K562 (cell line): Measurements from ENCODE around the gene DBP. TPM values are rescaled to one million over a fixed set of nuclear protein-coding genes. Genes with fewer than 3 reads are reported as not detected.
A peak's percentile ranks its signal among the peaks of the same experiment; 100 is the strongest.

Source experiments
- CCNT2 ChIP-seq: IDR thresholded peaks from 2 replicates; pipeline ENCODE4 v1.6.1; 2011; ENCODE audit warnings: borderline replicate concordance, low read depth, mild to moderate bottlenecking, moderate library complexity, mixed read lengths, low read length; ENCODE audit not compliant: insufficient read length; ENCODE audit errors: extremely low read depth
- FOXK1 ChIP-seq: sonication (generic); formaldehyde crosslinking; IDR thresholded peaks from 2 replicates; pipeline ENCODE4 v1.8.0; 2022; ENCODE audit warnings: missing genetic modification reagents, mild to moderate bottlenecking, borderline replicate concordance
- GABPA ChIP-seq: fragments of 200-800 bp; sonication (Bioruptor generic); conservative IDR thresholded peaks from 2 replicates; pipeline ENCODE4 v1.6.1; 2016; ENCODE audit warnings: low read depth, missing genetic modification characterization, missing compliant biosample characterization
- GATAD2A ChIP-seq: fragments of 450-650 bp; IDR thresholded peaks from 2 replicates; pipeline ENCODE4 v1.6.1; 2017
- LCOR ChIP-seq: sonication (generic); formaldehyde crosslinking; IDR thresholded peaks from 2 replicates; pipeline ENCODE4 v1.8.0; 2022; ENCODE audit warnings: mild to moderate bottlenecking, missing genetic modification reagents
- MEF2D ChIP-seq: conservative IDR thresholded peaks from 2 replicates; pipeline ENCODE4 v1.6.1; 2016; ENCODE audit warnings: low read depth, missing genetic modification characterization, missing compliant biosample characterization
- MYC ChIP-seq, 2 experiments: fragments of 250-450 bp in 1 of 2; sonication (Bioruptor Pico) in 1 of 2; IDR thresholded peaks; 2 replicates each; pipeline versions ENCODE4 v1.5.1 to v1.6.1; 2012 to 2021; ENCODE audit warnings: low read depth in 2 of 2, borderline replicate concordance in 1 of 2, improper control_type of control experiment in 1 of 2, low read length in 1 of 2, mild to moderate bottlenecking in 1 of 2, moderate library complexity in 1 of 2
- NFIC ChIP-seq: fragments of 450-650 bp; IDR thresholded peaks from 2 replicates; pipeline ENCODE4 v1.6.1; 2017; ENCODE audit warnings: mild to moderate bottlenecking, inconsistent platforms
- PKNOX1 ChIP-seq: fragments of 450-650 bp; IDR thresholded peaks from 2 replicates; pipeline ENCODE4 v1.6.1; 2016
- RBM39 ChIP-seq: fragments of 200-400 bp; formaldehyde crosslinking; optimal IDR thresholded peaks from 2 replicates; pipeline ENCODE3; 2018; ENCODE audit warnings: low read depth, low read length
- SETDB1 ChIP-seq: IDR thresholded peaks from one replicate; pipeline ENCODE4 v1.6.1; 2012; ENCODE audit warnings: low read length, control low read depth, inconsistent platforms
- STAG1 ChIP-seq: sonication (generic); formaldehyde crosslinking; IDR thresholded peaks from 2 replicates; pipeline ENCODE4 v1.5.0; 2020; ENCODE audit warnings: missing genetic modification reagents, borderline replicate concordance
- ZKSCAN8 ChIP-seq: fragments of 200-800 bp; sonication (Bioruptor generic); IDR thresholded peaks from 2 replicates; pipeline ENCODE4 v1.6.1; 2016; ENCODE audit warnings: missing genetic modification characterization, missing compliant biosample characterization
- ZNF318 ChIP-seq, 2 experiments: fragments of 450-650 bp; IDR thresholded peaks; 2 replicates each; pipeline ENCODE4 v1.6.1; 2016; ENCODE audit warnings: mild to moderate bottlenecking in 2 of 2, borderline replicate concordance in 1 of 2, low read depth in 1 of 2, moderate library complexity in 1 of 2
- polyA plus RNA-seq, 8 experiments: library from polyadenylated mRNA; depleted of rRNA in 4 of 8; stranded (reverse) in 5 of 8; unstranded in 3 of 8; fragments of >200 nt; fragmentation: Nextera tagmentation in 2 of 8; fragmentation: Illumina TruSeq in 1 of 8; extraction: Ambion mirVana in 2 of 8; extraction: Trizol in 1 of 8; gene quantifications; 2 replicates each; pipeline versions ENCODE4 v1.2.1 to v1.2.3, GENCODE V29; 2011 to 2014; ENCODE audit warnings: inconsistent platforms in 1 of 8, missing spikeins in 1 of 8
- total RNA-seq, 7 experiments: library from RNA; depleted of rRNA in 6 of 7; stranded (reverse); fragments of >200 nt in 6 of 7; fragmentation: Illumina TruSeq in 2 of 7; extraction: Trizol in 2 of 7; gene quantifications; 2 replicates each; pipeline versions ENCODE4 v1.2.1 to v1.2.3, GENCODE V29; 2011 to 2021; ENCODE audit warnings: low replicate concordance in 1 of 7
- TF ChIP-seq, protein P1 (sequence below): sonication (generic); formaldehyde crosslinking; IDR thresholded peaks from 2 replicates; pipeline ENCODE4 v1.8.1; 2023; ENCODE audit warnings: mild to moderate bottlenecking, missing genetic modification reagents, moderate library complexity

The DBP gene
- total and polyA plus RNA-seq, 9 of the 15 experiments (the other 6 are each of a cell fraction or from before 2014, with no cell fraction given): 0.25 to 5.5 (median 1.8) TPM

DNA sequence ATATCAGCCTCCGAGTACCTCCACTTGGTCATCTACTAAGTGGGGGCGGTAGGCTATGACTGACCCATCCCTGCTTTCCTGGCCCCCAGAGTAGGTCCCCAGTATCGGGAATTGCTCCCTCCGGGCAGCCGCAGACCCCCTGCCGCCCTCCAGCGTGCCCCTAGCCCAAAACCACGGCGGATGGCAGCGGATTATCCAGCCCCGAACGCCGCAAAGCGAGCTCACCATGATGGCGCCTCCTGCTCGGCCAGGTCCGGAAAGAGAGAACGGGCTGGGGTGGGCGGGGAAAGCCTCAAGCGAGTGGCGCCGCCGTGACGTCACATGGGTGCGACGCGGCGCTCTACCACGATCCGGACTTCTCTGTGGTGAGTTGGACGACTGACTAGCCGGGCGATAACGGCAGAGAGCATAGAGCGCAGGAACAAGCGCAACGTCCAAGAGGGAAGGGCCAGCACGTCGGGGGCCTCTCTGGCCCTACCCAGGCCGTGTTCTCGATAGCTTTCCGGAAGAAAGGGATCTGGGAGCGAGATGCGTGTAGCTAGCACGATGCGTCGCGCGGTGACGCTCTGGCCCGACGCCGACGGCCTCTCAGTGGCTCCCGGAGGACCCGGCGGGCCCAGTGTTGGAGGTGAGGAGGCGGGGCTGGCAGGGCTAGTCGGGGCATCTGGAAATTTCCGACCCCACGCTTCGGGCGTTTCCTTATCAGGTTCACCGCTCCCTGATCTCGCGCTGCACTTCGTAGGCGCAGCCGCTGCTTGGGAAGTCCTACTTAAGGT, 18.1 kb downstream of the DBP start, which contains the start of the genes RPL18 and SPHK2 (continued):
- TF ChIP-seq ZNF318 (IDR thresholded peaks at IDR 0.05; ENCODE audit: borderline replicate concordance in 1 of 2, low read depth in 1 of 2): no peak; a peak in 1 of 4 replicates
- TF ChIP-seq RBM39: peak; percentile 93
- TF ChIP-seq MEF2D (tag): no peak
- TF ChIP-seq FOXK1: peak; percentile 69; the same call in 1 of the 2 replicates
- peak; percentile 97 for TF ChIP-seq GABPA (tag)
- TF ChIP-seq, protein P1, sequence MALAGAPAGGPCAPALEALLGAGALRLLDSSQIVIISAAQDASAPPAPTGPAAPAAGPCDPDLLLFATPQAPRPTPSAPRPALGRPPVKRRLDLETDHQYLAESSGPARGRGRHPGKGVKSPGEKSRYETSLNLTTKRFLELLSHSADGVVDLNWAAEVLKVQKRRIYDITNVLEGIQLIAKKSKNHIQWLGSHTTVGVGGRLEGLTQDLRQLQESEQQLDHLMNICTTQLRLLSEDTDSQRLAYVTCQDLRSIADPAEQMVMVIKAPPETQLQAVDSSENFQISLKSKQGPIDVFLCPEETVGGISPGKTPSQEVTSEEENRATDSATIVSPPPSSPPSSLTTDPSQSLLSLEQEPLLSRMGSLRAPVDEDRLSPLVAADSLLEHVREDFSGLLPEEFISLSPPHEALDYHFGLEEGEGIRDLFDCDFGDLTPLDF: peak; percentile 87; the same call in 1 of the 2 replicates
- TF ChIP-seq GATAD2A: 0 out of 2 replicates have a peak, but pooled peaks have one; percentile 50
- TF ChIP-seq NFIC: peak; percentile 58
- peak; percentile 97 for TF ChIP-seq SETDB1
- peak; percentile 89 for TF ChIP-seq CCNT2
- no peak for TF ChIP-seq STAG1 (CRISPR knock-in tag)
- TF ChIP-seq ZKSCAN8 (CRISPR knock-in tag): no peak
- no peak; the same call in 1 of the 2 replicates for TF ChIP-seq LCOR
- TF ChIP-seq MYC (IDR thresholded peaks at IDR 0.05; ENCODE audit: low read depth, low read length): peak; percentile 99
- peak; percentile 85; the same call in 1 of the 2 replicates for TF ChIP-seq MYC (CRISPR knock-in tag; IDR thresholded peaks at IDR 0.05; ENCODE audit: borderline replicate concordance, low read depth)
- TF ChIP-seq PKNOX1: peak; percentile 71
